Peyer's patch (tissue), 4 donors: ENCODE results near the gene IL10RB.

Source experiments
- CTCF ChIP-seq, 6 experiments: fragments of 450-650 bp in 4 of 6; fragments of 200-600 bp in 2 of 6; sonication (generic) in 1 of 6; IDR thresholded peaks; one replicate each; pipeline ENCODE4 v1.5.1; 2017 to 2019; ENCODE audit warnings: antibody characterized with exemption in 6 of 6, mild to moderate bottlenecking in 3 of 6, moderate library complexity in 1 of 6
- POLR2A ChIP-seq, 2 donors: fragments of 450-650 bp; IDR thresholded peaks; one replicate each; pipeline ENCODE4 v1.5.1; 2017; ENCODE audit warnings: antibody characterized with exemption in 2 of 2, mild to moderate bottlenecking in 2 of 2, moderate library complexity in 2 of 2

GRCh38 chr21:33317145-33317544, 51.0 kb downstream of the IL10RB start:
- TF ChIP-seq CTCF (IDR thresholded peaks at IDR 0.05): no peak
- no peak for TF ChIP-seq POLR2A (IDR thresholded peaks at IDR 0.05)
